Kidney (tissue), 14 donors: ENCODE measurements around the gene UBR3. TPM values are rescaled to one million over a fixed set of nuclear protein-coding genes. Genes with fewer than 3 reads are reported as not detected.

Experiments used
- DNase-seq, 5 donors: peaks; one replicate each; pipeline ENCODE4 v3.0.0-alpha.2; 2013 to 2020
- FAIRE-seq: peaks from 2 replicates; lab custom pipeline; 2012; peaks lifted over from hg19 to GRCh38; lab: Jason Lieb, UNC
- H3K27ac ChIP-seq, 2 donors: one replicate each; pipeline ENCODE4 v1.7.0; 2013; ENCODE audit warnings: low read depth in 2 of 2, low read length in 2 of 2, inconsistent platforms in 1 of 2
- H3K27me3 ChIP-seq: one replicate; pipeline ENCODE4 v1.7.1; 2013; ENCODE audit warnings: low read length, inconsistent platforms; ENCODE audit not compliant: control insufficient read depth, insufficient read depth
- H3K36me3 ChIP-seq, 3 donors: one replicate each; pipeline versions ENCODE4 v1.7.0 to v1.7.1; 2013; ENCODE audit warnings: low read length in 3 of 3, control low read depth in 1 of 3, inconsistent platforms in 1 of 3; ENCODE audit not compliant: insufficient read depth in 3 of 3, control insufficient read depth in 2 of 3
- H3K4me1 ChIP-seq, 3 donors: one replicate each; pipeline versions ENCODE4 v1.7.0 to v1.7.1; 2013; ENCODE audit warnings: low read length in 3 of 3, inconsistent platforms in 1 of 3, low read depth in 1 of 3; ENCODE audit not compliant: control insufficient read depth in 2 of 3, insufficient read depth in 2 of 3
- H3K4me3 ChIP-seq, 3 donors: one replicate each; pipeline versions ENCODE4 v1.7.0 to v1.8.1; 2013; ENCODE audit warnings: low read length in 3 of 3, control low read depth in 1 of 3, inconsistent platforms in 1 of 3
- H3K9ac ChIP-seq, 3 donors: one replicate each; pipeline versions ENCODE4 v1.7.0 to v1.7.1; 2013; ENCODE audit warnings: low read length in 3 of 3, control low read depth in 1 of 3, inconsistent platforms in 1 of 3
- H3K9me3 ChIP-seq, 3 donors: one replicate each; pipeline versions ENCODE4 v1.7.0 to v1.7.1; 2013; ENCODE audit warnings: low read length in 3 of 3, control low read depth in 1 of 3, inconsistent platforms in 1 of 3; ENCODE audit not compliant: control insufficient read depth in 2 of 3, insufficient read depth in 1 of 3
- CTCF ChIP-seq: IDR thresholded peaks from 3 replicates; pipeline ENCODE4 v1.5.1; 2012; ENCODE audit warnings: mild to moderate bottlenecking, moderate library complexity, borderline replicate concordance; ENCODE audit not compliant: insufficient read depth; ENCODE audit errors: extremely low read depth
- intact Hi-C: fragments of 100-400 bp; cut with DNase I; formaldehyde crosslinking; loops from one replicate; pipeline ENCODE4 v1.11.1; 2022
- polyA plus RNA-seq: library from polyadenylated mRNA; stranded (reverse); fragments of 350-450 nt; fragmentation: Illumina TruSeq; extraction: RNeasy Lipid Tissue Mini Kit (QIAGEN cat#74804); gene quantifications from one replicate; pipeline ENCODE4 v1.2.3, GENCODE V29; 2014; ENCODE audit warnings: low read depth, low replicate concordance; ENCODE audit not compliant: insufficient read depth
- total RNA-seq: library from RNA; stranded (reverse); fragmentation: NEBNext Ultra II Directional; extraction: Animal tissue kit (Norgen Biotek cat#: 25700); gene quantifications from one replicate; pipeline ENCODE4 v1.2.1, GENCODE V29; 2021
- donor health status: control.
- donor health status: control.
- donor health status: control.
- donor health status: control.
- donor health status: control.
- donor health status: DM: yes; HTN: yes; CAD: no.
- donor health status: Normal renal cell carcinoma (clear cell type).

Gene UBR3
- total and polyA plus RNA-seq, 2 donors from 2014 or later, result 10.2 to 41.0 TPM

GRCh38 chr2:169797601-169798000, 29.7 kb upstream of the UBR3 start:
- Histone ChIP-seq H3K36me3 (no peaks in the 10 kb centered on the region), H3K4me1 (no peaks in the 10 kb centered on the region), H3K27me3 (no peaks in the 10 kb centered on the region), H3K27ac (no peak overlapping the region), H3K9ac (no peak overlapping the region), H3K9me3 (no peaks in the 10 kb centered on the region), H3K4me3 (no peak overlapping the region)
- DNase-seq (no peak), FAIRE-seq (no peak)
- TF ChIP-seq CTCF, result no peak
- intact Hi-C loops, result no loop called here

DNA sequence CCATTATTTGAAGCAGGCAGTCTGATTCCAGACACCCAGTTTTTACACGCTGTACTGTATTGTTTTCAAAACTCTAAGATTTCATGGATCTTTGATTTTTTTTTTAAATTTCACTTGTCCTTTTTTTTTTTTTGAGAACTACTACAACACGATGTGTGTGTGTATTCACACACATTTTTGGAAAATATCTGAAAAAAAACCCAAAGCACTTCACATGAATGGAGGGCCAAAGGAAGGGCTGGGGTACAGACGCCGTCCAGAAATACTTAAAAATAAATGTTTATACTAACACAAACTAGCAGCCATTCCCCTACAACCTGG, 28.9 kb upstream of the UBR3 start:
- peak overlapping the region; percentile 65 to 93 (median 91) for H3K4me3 ChIP-seq
- DNase-seq (no peak), FAIRE-seq (no peak)
- peak overlapping the region in 2 of 3 donors; percentile 56 to 85 for H3K9ac ChIP-seq
- intact Hi-C loops, result no loop called here
- H3K9me3 ChIP-seq, result no peaks in the 10 kb centered on the region
- TF ChIP-seq CTCF, result no peak
- no peaks in the 10 kb centered on the region for H3K4me1 ChIP-seq
- H3K27ac ChIP-seq, result peak overlapping the region in 1 of 2 donors; percentile 51
- no peaks in the 10 kb centered on the region for H3K27me3 ChIP-seq
- H3K36me3 ChIP-seq, result no peaks in the 10 kb centered on the region

- H3K4me1 ChIP-seq, result no peaks in the 10 kb centered on the region
- H3K4me3 ChIP-seq, result peak within 1 kb of the TSS; percentile 65 to 93 (median 91)
- no peak for TF ChIP-seq CTCF
- H3K9ac ChIP-seq, result peak within 1 kb of the TSS; percentile 56 to 85 (median 71)
- intact Hi-C loops, result no loop called here
- FAIRE-seq, result no peak
- no peaks in the 10 kb centered on the region for H3K27me3 ChIP-seq
- H3K36me3 ChIP-seq, result no peaks in the 10 kb centered on the region
- H3K9me3 ChIP-seq, result no peaks in the 10 kb centered on the region
- peak within 1 kb of the TSS; percentile 51 to 75 for H3K27ac ChIP-seq
- peak; percentile 94 to 98 (median 96) for DNase-seq
Observed at GRCh38 chr2:169798718-169799592, 28.3 kb upstream of the UBR3 start, which contains the start of gene SSB. SSB (plus strand) TSS chr2:169798871; CDS start chr2:169800961, 2,090 bp downstream.
